AG10803 (cell line): ENCODE results near the gene GCK.

Experiments
- DNase-seq: peaks from one replicate; pipeline ENCODE4 v3.0.0; 2010; ENCODE audit warnings: low read depth
- H3K4me3 ChIP-seq: 2 replicates; pipeline ENCODE4 v1.5.1; 2011; ENCODE audit warnings: mild to moderate bottlenecking, low read length, control low read depth
- TF ChIP-seq, protein P1 (sequence below): conservative IDR thresholded peaks from 2 replicates; pipeline ENCODE4 v1.5.1; 2011; ENCODE audit warnings: mild to moderate bottlenecking, low read length, control low read depth, inconsistent platforms

Gene GCK

DNA sequence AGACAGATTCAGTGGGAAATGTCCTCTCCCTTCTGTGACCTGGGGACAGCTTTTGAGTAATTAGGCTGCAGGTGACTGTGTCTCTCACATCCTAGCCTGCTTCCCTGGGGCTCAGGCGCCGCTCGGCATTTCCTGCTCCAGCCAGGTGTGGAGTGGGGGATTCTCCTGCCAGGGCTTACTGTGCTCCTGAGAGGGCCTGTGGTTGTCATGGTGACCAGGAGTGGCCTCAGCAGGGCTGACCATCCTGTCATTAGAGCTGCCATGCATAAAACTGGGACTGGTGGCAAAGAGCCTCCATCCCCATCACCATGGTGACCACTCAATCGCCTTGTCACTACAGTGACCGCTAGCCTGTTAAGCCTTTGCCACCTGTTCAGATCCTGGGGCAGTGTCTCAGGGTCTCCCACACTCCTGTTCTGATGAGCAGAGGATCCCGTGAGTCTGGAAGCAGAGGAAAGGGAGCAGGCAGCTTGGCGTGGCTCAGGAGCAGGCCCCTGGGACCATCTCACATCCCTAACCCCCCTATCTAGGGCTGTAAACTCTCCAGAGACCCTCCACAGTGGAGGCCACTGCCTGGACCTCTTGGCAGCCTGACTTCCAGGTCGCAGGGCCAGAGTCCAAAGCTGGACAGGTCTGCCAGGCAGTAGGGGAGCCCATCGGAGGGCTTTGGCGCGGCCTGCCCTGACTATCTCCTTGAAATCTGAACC is at the start of gene GCK:
Gene GCK, minus strand, starts transcription at position 154 of the 707 bp plus-strand sequence. CDS start 486 bp downstream, outside the sequence.
- DNase-seq: no peak

DNA sequence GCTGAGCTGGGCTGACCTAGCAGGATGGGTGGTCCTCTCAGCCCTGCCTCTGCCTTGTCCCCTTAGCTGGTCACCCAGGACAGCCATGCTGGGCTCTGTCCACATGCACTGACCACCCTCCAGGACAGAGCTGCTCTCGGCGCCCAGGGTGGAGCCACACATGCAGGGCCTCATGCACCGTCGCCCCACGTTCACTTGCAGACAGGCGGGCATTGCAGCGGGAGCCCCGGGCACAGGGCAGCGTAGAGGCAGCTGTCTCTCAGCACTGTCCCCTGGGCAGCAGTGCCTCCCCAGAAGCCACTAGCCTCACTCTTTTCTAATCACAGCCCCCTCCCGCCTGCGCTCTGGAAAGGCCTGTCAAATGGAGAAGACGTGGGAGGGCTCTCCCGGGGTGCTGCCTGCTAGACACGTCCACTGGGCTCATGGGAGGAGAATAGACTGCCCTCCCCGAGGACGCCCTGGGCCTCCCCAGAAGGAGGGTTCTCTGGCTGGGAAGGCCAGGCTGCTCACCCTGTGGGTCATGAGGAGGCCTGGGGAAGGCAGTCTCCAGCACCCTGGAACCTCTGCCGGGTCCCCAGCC is 49.0 kb upstream of the GCK start:
- no peak overlapping the region for H3K4me3 ChIP-seq
- TF ChIP-seq, protein P1, sequence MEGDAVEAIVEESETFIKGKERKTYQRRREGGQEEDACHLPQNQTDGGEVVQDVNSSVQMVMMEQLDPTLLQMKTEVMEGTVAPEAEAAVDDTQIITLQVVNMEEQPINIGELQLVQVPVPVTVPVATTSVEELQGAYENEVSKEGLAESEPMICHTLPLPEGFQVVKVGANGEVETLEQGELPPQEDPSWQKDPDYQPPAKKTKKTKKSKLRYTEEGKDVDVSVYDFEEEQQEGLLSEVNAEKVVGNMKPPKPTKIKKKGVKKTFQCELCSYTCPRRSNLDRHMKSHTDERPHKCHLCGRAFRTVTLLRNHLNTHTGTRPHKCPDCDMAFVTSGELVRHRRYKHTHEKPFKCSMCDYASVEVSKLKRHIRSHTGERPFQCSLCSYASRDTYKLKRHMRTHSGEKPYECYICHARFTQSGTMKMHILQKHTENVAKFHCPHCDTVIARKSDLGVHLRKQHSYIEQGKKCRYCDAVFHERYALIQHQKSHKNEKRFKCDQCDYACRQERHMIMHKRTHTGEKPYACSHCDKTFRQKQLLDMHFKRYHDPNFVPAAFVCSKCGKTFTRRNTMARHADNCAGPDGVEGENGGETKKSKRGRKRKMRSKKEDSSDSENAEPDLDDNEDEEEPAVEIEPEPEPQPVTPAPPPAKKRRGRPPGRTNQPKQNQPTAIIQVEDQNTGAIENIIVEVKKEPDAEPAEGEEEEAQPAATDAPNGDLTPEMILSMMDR: no peak
- DNase-seq: no peak

More for the DNA sequence above, at the start of gene GCK:
- no peak within 1 kb of the TSS for H3K4me3 ChIP-seq
- TF ChIP-seq, protein P1: no peak

DNA sequence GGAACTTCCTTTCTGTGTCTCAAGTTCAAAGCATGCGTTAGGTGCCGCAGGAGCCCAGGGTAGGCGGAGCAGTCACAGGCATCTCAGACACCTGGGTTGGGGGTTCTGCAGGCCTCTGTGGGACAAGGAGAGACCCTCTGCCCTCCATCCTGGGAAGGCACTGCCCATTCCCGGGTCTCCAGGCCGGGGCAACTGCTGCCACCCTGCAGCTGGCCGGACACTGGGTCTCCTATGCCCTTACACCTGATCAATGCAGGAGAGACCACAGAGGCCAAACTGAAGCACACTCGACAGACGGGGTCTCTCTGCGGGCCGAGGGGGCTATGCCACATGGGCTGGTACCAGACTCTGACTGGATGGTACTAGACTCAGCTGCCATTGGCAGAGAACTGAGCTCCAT is 48.5 kb upstream of the GCK start:
- DNase-seq: no peak
- TF ChIP-seq, protein P1: no peak
- H3K4me3 ChIP-seq: no peak overlapping the region

DNA sequence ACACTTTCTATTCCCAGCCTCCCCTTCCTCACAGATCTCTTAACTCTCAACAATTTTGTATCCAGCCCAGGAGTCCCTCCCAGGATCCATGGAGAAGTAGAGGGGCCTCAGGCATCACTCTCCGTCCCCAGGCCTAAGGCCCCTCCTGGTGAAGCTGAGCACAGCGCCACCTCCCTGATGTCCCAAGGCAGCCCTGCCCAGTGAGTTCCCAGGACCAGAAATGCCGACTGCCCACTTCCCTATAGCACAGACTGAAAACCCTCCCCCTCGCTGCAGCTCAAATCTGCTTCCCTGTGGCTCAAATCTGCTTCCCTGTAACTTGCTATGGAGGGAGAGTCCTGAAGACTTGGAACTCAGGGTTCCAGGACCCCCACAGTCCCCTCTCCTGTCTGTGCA is 47.1 kb upstream of the GCK start:
- H3K4me3 ChIP-seq: no peak overlapping the region
- no peak for DNase-seq
- TF ChIP-seq, protein P1: no peak

DNA sequence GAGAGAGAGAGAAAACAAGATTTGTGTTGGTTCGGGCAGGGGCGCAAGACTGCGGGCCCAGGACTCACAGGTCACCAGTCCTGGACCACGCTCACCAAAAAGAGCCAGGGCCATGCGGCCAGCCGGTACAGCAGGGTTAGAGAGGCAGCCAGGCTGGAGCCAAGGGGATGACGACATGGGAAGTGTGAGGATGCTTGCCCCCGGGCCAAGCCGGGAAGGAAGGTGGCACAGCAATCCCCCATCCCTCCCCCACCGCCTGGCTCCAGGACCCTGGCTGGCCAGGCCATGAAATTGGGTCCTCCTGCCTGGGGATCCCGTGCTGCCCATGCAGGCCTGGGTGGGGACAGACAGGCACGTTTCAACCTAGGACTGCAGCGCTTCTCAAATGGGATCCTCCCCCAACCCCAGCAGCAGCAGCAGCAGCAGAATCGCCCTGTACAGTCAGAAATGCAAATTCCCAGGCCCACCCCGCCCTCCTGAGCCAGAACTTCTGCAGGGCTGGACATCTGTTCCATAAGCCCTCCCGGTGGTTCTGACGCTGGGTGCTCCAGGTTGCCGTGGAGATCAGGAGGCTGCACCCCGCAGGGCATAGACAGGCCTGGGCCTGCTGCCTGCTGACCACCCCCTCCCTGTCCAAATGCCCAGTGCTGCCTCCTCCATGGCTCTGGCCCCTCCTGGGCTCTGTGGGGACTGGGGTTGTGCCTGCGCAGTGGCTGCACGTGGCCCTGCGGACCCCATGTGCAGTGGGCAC is 46.5 kb upstream of the GCK start:
- DNase-seq: no peak
- TF ChIP-seq, protein P1: no peak
- H3K4me3 ChIP-seq: no peak overlapping the region

DNA sequence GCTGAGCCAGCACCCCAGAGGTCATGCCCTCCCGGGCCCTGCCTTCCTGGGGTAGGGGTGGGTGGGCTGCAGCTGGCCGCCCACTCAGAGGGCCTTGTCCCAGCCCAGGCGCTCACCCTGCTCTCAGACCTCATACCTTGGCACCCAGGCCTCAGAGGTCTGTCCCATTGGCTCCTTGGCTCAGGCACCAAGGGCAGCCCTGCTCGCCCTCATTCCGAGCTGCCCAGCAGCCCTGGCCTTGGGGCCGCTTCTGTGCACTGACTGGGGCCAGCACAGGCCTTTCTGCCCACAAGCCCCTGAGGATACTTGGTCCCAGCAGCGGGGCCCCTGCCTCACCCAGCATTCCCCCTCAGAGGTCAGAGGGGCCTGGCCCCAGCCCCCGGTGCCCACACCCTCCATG is 45.8 kb upstream of the GCK start:
- DNase-seq: no peak
- TF ChIP-seq, protein P1: no peak
- H3K4me3 ChIP-seq: no peak overlapping the region
